AG10803 (cell line): Measurements from ENCODE around the gene FSTL1.

Source experiments
- DNase-seq: peaks from one replicate; pipeline ENCODE4 v3.0.0; 2010; ENCODE audit warnings: low read depth
- H3K4me3 ChIP-seq: 2 replicates; pipeline ENCODE4 v1.5.1; 2011; ENCODE audit warnings: mild to moderate bottlenecking, low read length, control low read depth
- TF ChIP-seq, protein P1 (sequence below): conservative IDR thresholded peaks from 2 replicates; pipeline ENCODE4 v1.5.1; 2011; ENCODE audit warnings: mild to moderate bottlenecking, low read length, control low read depth, inconsistent platforms

The FSTL1 gene

DNA sequence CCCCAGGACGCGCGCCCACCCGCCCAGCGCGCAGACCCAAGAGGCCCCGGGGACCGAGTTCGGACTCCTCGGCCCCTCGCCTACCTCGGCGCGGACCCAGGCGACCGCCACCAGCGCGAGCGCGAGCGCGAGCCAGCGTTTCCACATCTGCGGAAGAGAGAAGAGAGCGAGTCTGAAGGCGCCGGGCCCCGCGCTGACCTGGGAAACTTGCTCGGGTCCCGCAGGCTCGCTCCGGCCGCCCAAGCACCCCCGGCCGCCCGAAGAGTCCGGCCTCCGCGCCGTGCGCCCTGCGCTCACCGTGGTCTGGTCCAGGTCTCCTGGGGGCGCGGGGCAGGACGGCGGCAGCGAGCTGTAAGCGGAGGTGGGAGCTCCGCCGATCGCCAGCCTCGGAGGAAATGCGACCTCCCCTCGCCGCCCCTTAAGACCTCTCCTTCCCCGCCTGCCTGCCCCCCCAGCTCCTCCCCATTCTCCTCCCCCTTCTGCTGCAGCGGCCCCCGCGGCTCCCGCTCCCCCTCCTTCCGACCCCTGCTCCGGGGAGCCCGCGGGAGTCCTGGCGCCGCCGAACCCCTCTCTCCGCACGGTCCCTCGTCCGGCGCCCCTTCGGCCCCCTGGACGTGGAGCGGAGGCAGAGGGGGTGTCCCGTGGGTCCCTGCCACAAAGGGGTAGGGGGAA lies at the start of gene FSTL1:
Gene FSTL1, minus strand, starts transcription at position 393 of the 672 bp plus-strand sequence. Its CDS starts 246 bp downstream, at position 147.
- TF ChIP-seq, protein P1, sequence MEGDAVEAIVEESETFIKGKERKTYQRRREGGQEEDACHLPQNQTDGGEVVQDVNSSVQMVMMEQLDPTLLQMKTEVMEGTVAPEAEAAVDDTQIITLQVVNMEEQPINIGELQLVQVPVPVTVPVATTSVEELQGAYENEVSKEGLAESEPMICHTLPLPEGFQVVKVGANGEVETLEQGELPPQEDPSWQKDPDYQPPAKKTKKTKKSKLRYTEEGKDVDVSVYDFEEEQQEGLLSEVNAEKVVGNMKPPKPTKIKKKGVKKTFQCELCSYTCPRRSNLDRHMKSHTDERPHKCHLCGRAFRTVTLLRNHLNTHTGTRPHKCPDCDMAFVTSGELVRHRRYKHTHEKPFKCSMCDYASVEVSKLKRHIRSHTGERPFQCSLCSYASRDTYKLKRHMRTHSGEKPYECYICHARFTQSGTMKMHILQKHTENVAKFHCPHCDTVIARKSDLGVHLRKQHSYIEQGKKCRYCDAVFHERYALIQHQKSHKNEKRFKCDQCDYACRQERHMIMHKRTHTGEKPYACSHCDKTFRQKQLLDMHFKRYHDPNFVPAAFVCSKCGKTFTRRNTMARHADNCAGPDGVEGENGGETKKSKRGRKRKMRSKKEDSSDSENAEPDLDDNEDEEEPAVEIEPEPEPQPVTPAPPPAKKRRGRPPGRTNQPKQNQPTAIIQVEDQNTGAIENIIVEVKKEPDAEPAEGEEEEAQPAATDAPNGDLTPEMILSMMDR: no peak
- H3K4me3 ChIP-seq: peak within 1 kb of the TSS; percentile 87
- DNase-seq: peak; percentile 83

DNA sequence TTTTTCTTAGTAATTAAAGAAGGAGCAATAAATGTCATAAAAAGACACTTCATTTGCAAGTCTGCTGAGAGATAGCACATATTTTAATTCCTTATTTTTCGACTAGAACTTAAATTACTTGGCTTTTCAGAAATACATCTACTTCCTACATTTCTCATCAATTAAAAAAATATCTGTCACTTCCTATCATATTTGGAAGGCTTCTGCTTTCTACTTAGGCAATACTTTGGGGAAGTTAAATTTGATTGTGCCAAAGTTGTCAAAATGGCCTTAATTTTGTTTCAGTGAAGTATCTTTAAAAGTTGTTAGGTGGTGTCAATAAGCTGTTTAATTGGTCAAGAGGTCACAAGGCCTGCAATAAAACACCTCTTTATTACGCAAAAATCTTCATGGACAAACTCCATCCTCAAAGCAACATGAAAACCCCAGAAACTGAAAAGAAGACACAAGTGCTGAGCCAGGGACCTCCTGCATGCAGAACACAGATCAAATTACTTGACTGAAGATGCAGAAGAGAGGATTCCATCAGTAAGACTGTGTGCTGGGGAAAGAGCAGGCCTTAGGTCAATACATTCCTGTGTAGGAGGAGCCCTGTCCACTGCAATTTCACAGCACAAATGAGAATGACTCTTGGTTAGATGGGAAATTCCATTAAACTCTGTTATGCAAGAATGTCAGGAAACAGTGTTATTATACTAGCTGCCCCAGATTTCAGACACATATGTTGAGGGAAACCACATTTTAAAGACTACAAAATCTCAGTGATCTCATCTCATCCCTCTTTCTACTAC lies 48.0 kb upstream of the FSTL1 start:
- DNase-seq: peak; percentile 99
- no peak overlapping the region for H3K4me3 ChIP-seq
- TF ChIP-seq, protein P1: no peak

GRCh38 chr3:120497818-120498217 lies 47.0 kb upstream of the FSTL1 start:
- peak; percentile 55 for DNase-seq
- no peak overlapping the region for H3K4me3 ChIP-seq
- TF ChIP-seq, protein P1: no peak

DNA sequence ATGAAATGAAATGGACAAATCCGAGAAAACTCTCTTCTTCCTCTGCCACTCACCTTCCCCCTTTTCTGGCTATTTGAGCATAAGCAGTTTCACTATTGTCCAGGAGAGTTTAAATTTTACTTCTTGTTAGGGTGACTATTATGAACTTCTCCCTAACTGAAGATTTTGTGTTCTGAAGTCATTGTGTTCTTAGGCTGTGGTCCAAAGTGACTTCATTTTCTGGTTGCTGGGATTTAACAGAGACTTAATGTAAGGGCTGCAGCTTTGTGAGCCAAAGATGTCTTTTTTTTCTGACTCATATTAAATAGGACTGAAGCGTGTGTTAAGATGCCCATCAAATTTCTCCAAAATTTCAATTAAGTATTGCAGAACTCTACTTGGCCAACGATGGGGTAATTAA lies 46.5 kb upstream of the FSTL1 start:
- no peak overlapping the region for H3K4me3 ChIP-seq
- peak; percentile 89 for DNase-seq
- TF ChIP-seq, protein P1: no peak

DNA sequence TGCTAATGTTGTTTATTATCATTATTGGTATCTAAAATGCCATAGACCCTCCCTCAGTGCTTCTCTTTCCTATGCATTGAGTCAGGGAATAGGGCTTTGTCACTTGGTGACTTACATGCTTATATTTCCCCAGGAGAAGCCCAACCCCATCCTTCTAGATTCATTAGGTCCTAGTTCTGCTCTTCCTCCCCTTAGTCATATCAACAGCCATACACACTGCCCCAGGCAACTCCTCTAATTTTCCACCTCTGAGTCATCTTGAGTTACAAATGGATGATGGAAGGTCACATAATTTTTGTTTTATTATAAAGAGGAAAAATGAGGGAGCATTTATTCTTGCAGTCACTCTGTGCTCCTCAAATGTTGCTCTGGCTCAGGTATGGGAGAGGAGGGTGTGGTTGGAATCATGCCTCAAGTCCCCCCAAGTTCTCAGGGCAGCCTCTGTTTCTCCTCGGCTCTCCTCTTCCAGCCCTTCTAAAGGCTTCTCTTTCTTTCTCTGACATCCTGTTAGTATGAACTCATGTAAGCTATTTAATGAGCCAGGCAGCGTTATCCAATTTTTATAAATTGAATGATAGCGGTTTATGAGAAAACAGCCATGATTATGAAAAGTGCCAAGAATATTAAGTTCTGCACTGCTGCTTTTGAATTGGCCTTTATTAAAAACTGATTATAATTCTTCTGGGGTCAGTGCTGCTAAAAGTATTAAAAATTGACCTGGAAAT lies 45.6 kb upstream of the FSTL1 start:
- TF ChIP-seq, protein P1: no peak
- DNase-seq: peak; percentile 78
- H3K4me3 ChIP-seq: no peak overlapping the region

DNA sequence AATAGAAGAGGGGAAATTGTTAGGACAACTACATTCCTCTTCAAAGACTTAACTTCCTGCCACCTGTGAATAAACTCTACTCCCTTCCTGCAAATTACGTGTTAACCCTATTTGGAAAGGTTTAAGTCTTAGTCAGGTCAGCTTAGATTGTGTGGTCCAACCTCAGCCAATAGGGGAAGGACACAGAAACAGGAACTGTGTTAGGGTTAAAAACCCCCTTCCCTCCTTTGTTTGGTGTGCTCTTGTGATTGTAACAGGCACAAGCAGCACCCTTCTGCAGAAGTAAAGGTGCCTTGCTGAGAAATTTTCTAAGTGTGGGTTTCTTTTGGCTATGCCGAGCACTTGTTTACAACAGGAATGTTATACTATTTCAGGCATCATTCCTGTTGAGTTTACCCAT lies 45.0 kb upstream of the FSTL1 start:
- TF ChIP-seq, protein P1: no peak
- no peak for DNase-seq
- H3K4me3 ChIP-seq: no peak overlapping the region
